Bronchial epithelial cell (primary cell): ENCODE results near the gene SLC52A3. TPM values are rescaled to one million over a fixed set of nuclear protein-coding genes. Genes with fewer than 3 reads are reported as not detected.

ENCODE experiments used
- DNase-seq: peaks from one replicate; pipeline ENCODE4 v3.0.0-alpha.2; 2010; ENCODE audit warnings: low read depth
- FAIRE-seq: peaks from 2 replicates; lab custom pipeline; 2011; peaks lifted over from hg19 to GRCh38; lab: Jason Lieb, UNC
- H3K27me3 ChIP-seq: 2 replicates; pipeline ENCODE4 v1.5.1; 2011; ENCODE audit warnings: low read length; ENCODE audit not compliant: control insufficient read depth, insufficient read depth
- H3K36me3 ChIP-seq: 2 replicates; pipeline ENCODE4 v1.5.1; 2011; ENCODE audit warnings: low read length; ENCODE audit not compliant: control insufficient read depth, insufficient read depth
- H3K4me3 ChIP-seq: 2 replicates; pipeline ENCODE4 v1.5.1; 2011; ENCODE audit warnings: mild to moderate bottlenecking, low read depth, low read length, control low read depth
- total RNA-seq: library from RNA; depleted of rRNA; stranded (reverse); fragments of >200 nt; gene quantifications from 2 replicates; pipeline ENCODE4 v1.2.1, GENCODE V29; 2014
- TF ChIP-seq, protein P1 (sequence below): IDR thresholded peaks from 2 replicates; pipeline ENCODE4 v1.5.1; 2011; ENCODE audit warnings: mild to moderate bottlenecking, moderate library complexity, low read length, control low read depth, inconsistent platforms; ENCODE audit not compliant: insufficient read depth, severe bottlenecking

The SLC52A3 gene
- total RNA-seq, 1 donor from 2014 or later: 0.53 TPM

DNA sequence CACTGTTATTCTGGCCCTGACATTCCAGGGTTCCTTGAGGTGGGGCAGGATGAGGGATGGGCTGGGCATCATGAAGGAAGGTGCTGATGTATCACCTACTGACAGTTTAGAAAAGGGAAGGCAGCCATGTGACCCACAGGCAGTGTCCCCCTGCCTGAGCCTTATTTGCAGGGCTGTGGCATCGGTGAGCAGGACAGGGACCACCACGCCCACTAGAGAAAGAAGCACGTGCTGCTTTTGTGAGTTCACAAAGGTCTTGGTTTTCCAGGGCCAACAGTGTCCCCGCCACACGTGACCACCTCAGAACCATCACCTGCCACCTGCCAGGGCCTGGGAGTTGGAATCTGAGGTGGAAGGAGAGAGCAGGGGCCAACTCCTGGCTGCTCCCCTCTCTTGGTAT lies 49.2 kb downstream of the SLC52A3 start:
- no peak overlapping the region for H3K4me3 ChIP-seq
- H3K27me3 ChIP-seq: no peaks in the 10 kb centered on the region
- no peak for DNase-seq
- H3K36me3 ChIP-seq: no peaks in the 10 kb centered on the region
- TF ChIP-seq, protein P1, sequence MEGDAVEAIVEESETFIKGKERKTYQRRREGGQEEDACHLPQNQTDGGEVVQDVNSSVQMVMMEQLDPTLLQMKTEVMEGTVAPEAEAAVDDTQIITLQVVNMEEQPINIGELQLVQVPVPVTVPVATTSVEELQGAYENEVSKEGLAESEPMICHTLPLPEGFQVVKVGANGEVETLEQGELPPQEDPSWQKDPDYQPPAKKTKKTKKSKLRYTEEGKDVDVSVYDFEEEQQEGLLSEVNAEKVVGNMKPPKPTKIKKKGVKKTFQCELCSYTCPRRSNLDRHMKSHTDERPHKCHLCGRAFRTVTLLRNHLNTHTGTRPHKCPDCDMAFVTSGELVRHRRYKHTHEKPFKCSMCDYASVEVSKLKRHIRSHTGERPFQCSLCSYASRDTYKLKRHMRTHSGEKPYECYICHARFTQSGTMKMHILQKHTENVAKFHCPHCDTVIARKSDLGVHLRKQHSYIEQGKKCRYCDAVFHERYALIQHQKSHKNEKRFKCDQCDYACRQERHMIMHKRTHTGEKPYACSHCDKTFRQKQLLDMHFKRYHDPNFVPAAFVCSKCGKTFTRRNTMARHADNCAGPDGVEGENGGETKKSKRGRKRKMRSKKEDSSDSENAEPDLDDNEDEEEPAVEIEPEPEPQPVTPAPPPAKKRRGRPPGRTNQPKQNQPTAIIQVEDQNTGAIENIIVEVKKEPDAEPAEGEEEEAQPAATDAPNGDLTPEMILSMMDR: no peak
- no peak for FAIRE-seq

DNA sequence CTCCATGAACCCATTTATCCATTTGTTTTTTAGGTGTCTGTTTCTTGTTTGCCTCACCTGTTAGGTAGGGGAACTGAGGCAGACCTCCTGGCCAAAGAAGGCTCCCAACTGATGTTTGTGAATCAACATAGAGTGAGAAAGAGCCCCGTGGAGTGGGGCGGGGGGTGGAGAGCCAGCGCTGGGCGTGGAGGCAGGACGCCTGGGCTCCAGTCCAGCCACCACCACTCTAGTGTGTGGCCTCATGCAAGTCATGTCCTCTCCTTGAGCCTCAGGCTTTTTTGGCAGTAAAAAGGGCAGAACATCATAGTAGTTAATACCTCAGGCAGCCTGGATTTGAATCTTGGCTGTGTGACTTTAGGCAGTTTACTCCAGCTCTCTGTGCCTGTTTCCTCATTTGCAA lies 50.5 kb downstream of the SLC52A3 start:
- DNase-seq (no peak), FAIRE-seq (no peak)
- Histone ChIP-seq H3K27me3 (no peaks in the 10 kb centered on the region), H3K36me3 (no peaks in the 10 kb centered on the region), H3K4me3 (no peak overlapping the region)
- TF ChIP-seq, protein P1: no peak

DNA sequence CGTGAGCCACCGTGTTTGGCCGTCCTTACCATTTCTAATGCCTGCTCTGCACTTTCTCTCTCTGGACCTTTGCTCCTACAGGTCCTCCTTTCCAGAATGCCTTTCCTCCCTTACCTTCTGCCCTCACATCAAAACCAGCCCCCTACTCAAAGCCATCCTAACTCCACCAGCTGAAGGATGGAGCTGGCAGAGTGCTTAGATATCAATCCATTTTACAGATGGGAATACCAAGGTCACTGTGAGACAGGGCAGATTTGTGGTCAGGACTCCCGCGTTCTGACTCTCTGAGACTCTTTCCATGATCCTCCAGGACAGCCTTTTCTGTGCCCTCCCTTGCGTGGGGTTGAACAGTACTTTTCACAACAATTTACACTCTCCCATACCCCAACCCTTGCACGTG lies 51.0 kb downstream of the SLC52A3 start:
- no peak for FAIRE-seq
- TF ChIP-seq, protein P1: no peak
- H3K27me3 ChIP-seq: no peaks in the 10 kb centered on the region

DNA sequence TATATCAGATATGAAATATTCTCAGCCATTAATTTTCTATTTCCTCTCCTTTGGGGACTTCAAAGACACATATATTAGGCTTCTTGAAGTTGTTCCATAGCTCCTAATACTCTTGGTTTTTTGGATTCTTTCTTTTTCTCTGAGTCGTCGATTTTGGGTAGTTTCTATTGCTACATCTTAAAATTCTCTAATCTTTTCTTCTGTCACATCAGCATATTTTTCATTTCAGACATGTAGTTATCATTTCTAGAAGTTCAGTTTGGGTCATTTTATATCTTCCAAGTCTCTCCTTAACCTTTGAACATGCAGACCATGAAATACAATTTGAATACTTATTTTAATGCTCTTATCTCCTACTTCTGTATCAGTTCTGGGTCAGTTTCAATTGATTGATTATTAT lies 53.8 kb downstream of the SLC52A3 start:
- DNase-seq (no peak), FAIRE-seq (no peak)
- Histone ChIP-seq H3K4me3 (no peak overlapping the region), H3K27me3 (peaks cover 8% of the 10 kb centered on the region), H3K36me3 (no peaks in the 10 kb centered on the region)
- TF ChIP-seq, protein P1: no peak

More for the DNA sequence above, 51.0 kb downstream of the SLC52A3 start:
- no peak for DNase-seq
- Histone ChIP-seq H3K36me3 (no peaks in the 10 kb centered on the region), H3K4me3 (no peak overlapping the region)

DNA sequence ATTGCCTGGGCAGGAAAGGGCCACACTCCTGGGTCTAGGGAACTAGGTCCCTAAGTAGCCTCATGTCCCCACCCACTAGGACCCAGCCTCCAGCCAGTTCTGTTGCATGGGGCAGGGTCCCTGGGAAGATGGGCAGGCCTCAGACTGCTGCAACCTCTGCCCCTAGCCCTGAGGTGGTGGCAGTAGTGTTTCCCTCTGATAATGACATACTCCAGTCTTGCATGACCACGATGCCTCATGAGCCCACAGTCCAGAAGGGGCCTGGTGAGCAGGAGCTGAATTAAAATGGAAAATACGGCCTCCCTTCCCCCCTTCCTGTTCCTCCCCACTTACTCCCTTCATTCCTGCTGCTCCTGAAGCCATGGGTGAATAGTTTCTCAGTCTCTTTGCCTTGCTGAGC lies 56.7 kb downstream of the SLC52A3 start:
- Histone ChIP-seq H3K27me3 (peaks cover 13% of the 10 kb centered on the region), H3K36me3 (no peaks in the 10 kb centered on the region), H3K4me3 (no peak overlapping the region)
- DNase-seq (no peak), FAIRE-seq (no peak)
- TF ChIP-seq, protein P1: no peak

- FAIRE-seq (peak; percentile 28), DNase-seq (no peak)
- H3K36me3 ChIP-seq: no peaks in the 10 kb centered on the region
- H3K4me3 ChIP-seq: no peak overlapping the region
- peaks cover 13% of the 10 kb centered on the region for H3K27me3 ChIP-seq
- TF ChIP-seq, protein P1: no peak
Measured at GRCh38 chr20:710780-711450, 57.4 kb downstream of the SLC52A3 start.
